Muscle layer of duodenum (tissue), 2 donors: ENCODE results near the gene COX8C.

Source experiments
- H3K27ac ChIP-seq: one replicate; pipeline ENCODE4 v1.7.0; 2013; ENCODE audit warnings: mild to moderate bottlenecking, low read length
- H3K27me3 ChIP-seq: one replicate; pipeline ENCODE4 v1.7.0; 2013; ENCODE audit warnings: low read depth, mild to moderate bottlenecking, control low read depth, low read length
- H3K36me3 ChIP-seq, 2 donors: one replicate each; pipeline ENCODE4 v1.7.0; 2013; ENCODE audit warnings: low read length in 2 of 2, control low read depth in 1 of 2, mild to moderate bottlenecking in 1 of 2; ENCODE audit not compliant: insufficient read depth in 2 of 2, control insufficient read depth in 1 of 2
- H3K4me1 ChIP-seq, 2 donors: one replicate each; pipeline ENCODE4 v1.7.0; 2013; ENCODE audit warnings: low read length in 2 of 2, mild to moderate bottlenecking in 2 of 2, control low read depth in 1 of 2, moderate library complexity in 1 of 2; ENCODE audit not compliant: insufficient read depth in 2 of 2, control insufficient read depth in 1 of 2
- H3K4me3 ChIP-seq, 2 donors: one replicate each; pipeline ENCODE4 v1.7.0; 2013; ENCODE audit warnings: low read length in 2 of 2, low read depth in 1 of 2, mild to moderate bottlenecking in 1 of 2
- H3K9me3 ChIP-seq, 2 donors: one replicate each; pipeline ENCODE4 v1.7.0; 2013; ENCODE audit warnings: low read length in 2 of 2, control low read depth in 1 of 2, mild to moderate bottlenecking in 1 of 2; ENCODE audit not compliant: control insufficient read depth in 1 of 2
- donor health status: healthy.

The COX8C gene

GRCh38 chr14:93309427-93309966 is 37.5 kb upstream of the COX8C start:
- H3K4me1 ChIP-seq: peaks cover 3 to 21% of the 10 kb centered on the region in 2 donors
- no peaks in the 10 kb centered on the region for H3K36me3 ChIP-seq
- no peak overlapping the region for H3K27ac ChIP-seq
- H3K9me3 ChIP-seq: no peaks in the 10 kb centered on the region
- no peaks in the 10 kb centered on the region for H3K27me3 ChIP-seq
- H3K4me3 ChIP-seq: no peak overlapping the region

GRCh38 chr14:93311082-93311481 is 35.9 kb upstream of the COX8C start:
- H3K27ac ChIP-seq: no peak overlapping the region
- no peaks in the 10 kb centered on the region for H3K36me3 ChIP-seq
- no peaks in the 10 kb centered on the region for H3K27me3 ChIP-seq
- H3K4me1 ChIP-seq: peaks cover 3 to 15% of the 10 kb centered on the region in 2 donors
- no peak overlapping the region for H3K4me3 ChIP-seq
- H3K9me3 ChIP-seq: no peaks in the 10 kb centered on the region

GRCh38 chr14:93315575-93315974 is 31.4 kb upstream of the COX8C start:
- H3K36me3 ChIP-seq: no peaks in the 10 kb centered on the region
- H3K4me3 ChIP-seq: no peak overlapping the region
- H3K4me1 ChIP-seq: peaks cover 9 to 36% of the 10 kb centered on the region in 2 donors
- H3K9me3 ChIP-seq: no peaks in the 10 kb centered on the region
- no peaks in the 10 kb centered on the region for H3K27me3 ChIP-seq
- H3K27ac ChIP-seq: no peak overlapping the region

- Histone ChIP-seq H3K36me3 (no peaks in the 10 kb centered on the region), H3K4me1 (peaks cover 9 to 36% of the 10 kb centered on the region in 2 donors), H3K9me3 (no peaks in the 10 kb centered on the region), H3K4me3 (no peak overlapping the region), H3K27me3 (no peaks in the 10 kb centered on the region), H3K27ac (no peak overlapping the region)
Measured at GRCh38 chr14:93316716-93317115, 30.3 kb upstream of the COX8C start.

GRCh38 chr14:93317210-93317874 is 29.6 kb upstream of the COX8C start:
- H3K4me3 ChIP-seq: no peak overlapping the region
- H3K9me3 ChIP-seq: no peaks in the 10 kb centered on the region
- no peaks in the 10 kb centered on the region for H3K27me3 ChIP-seq
- H3K27ac ChIP-seq: peak overlapping the region; percentile 52
- H3K36me3 ChIP-seq: no peaks in the 10 kb centered on the region
- peaks cover 9 to 33% of the 10 kb centered on the region in 2 donors for H3K4me1 ChIP-seq

GRCh38 chr14:93317875-93318807 is 28.8 kb upstream of the COX8C start:
- Histone ChIP-seq H3K4me3 (no peak overlapping the region), H3K27ac (peak overlapping the region; percentile 62), H3K4me1 (peaks cover 9 to 28% of the 10 kb centered on the region in 2 donors)

GRCh38 chr14:93318927-93319326 is 28.1 kb upstream of the COX8C start:
- no peaks in the 10 kb centered on the region for H3K9me3 ChIP-seq
- H3K27me3 ChIP-seq: no peaks in the 10 kb centered on the region
- H3K4me3 ChIP-seq: no peak overlapping the region
- H3K36me3 ChIP-seq: no peaks in the 10 kb centered on the region
- H3K27ac ChIP-seq: no peak overlapping the region
- H3K4me1 ChIP-seq: peaks cover 9 to 30% of the 10 kb centered on the region in 2 donors

More at GRCh38 chr14:93317875-93318807, 28.8 kb upstream of the COX8C start:
- no peaks in the 10 kb centered on the region for H3K9me3 ChIP-seq
- no peaks in the 10 kb centered on the region for H3K27me3 ChIP-seq
- H3K36me3 ChIP-seq: no peaks in the 10 kb centered on the region

GRCh38 chr14:93319494-93319893 is 27.5 kb upstream of the COX8C start:
- Histone ChIP-seq H3K4me1 (peaks cover 9 to 36% of the 10 kb centered on the region in 2 donors), H3K9me3 (no peaks in the 10 kb centered on the region), H3K27me3 (no peaks in the 10 kb centered on the region), H3K4me3 (no peak overlapping the region), H3K36me3 (no peaks in the 10 kb centered on the region), H3K27ac (no peak overlapping the region)

- no peaks in the 10 kb centered on the region for H3K36me3 ChIP-seq
- H3K9me3 ChIP-seq: no peaks in the 10 kb centered on the region
- H3K27ac ChIP-seq: no peak overlapping the region
- H3K4me3 ChIP-seq: no peak overlapping the region
- H3K4me1 ChIP-seq: peaks cover 9 to 39% of the 10 kb centered on the region in 2 donors
- no peaks in the 10 kb centered on the region for H3K27me3 ChIP-seq
Measured at GRCh38 chr14:93319958-93320357, 27.0 kb upstream of the COX8C start.

GRCh38 chr14:93320489-93320888 is 26.5 kb upstream of the COX8C start:
- Histone ChIP-seq H3K4me3 (no peak overlapping the region), H3K27ac (no peak overlapping the region), H3K36me3 (no peaks in the 10 kb centered on the region), H3K4me1 (peaks cover 9 to 39% of the 10 kb centered on the region in 2 donors), H3K27me3 (no peaks in the 10 kb centered on the region), H3K9me3 (no peaks in the 10 kb centered on the region)

GRCh38 chr14:93322929-93323599 is 23.9 kb upstream of the COX8C start:
- Histone ChIP-seq H3K9me3 (no peaks in the 10 kb centered on the region), H3K4me1 (peaks cover 5 to 25% of the 10 kb centered on the region in 2 donors), H3K36me3 (no peaks in the 10 kb centered on the region), H3K4me3 (no peak overlapping the region), H3K27me3 (no peaks in the 10 kb centered on the region), H3K27ac (no peak overlapping the region)
